ENCODE data around the gene EHMT1.

The EHMT1 gene

GRCh38 chr9:137632230-137633161 is 13.7 kb downstream of the EHMT1 start:
- H3K4me1 ChIP-seq = peaks cover 3% of the 10 kb centered on the region; the same call in 1 of the 2 replicates
- DNase-seq (ENCODE audit: low spot score in 2 of 2) = no peak
- no peak overlapping the region for H3K4me3 ChIP-seq
- in situ Hi-C loops (cut with MboI; ENCODE audit: low sequenced_read_pairs) = no loop called here
- no peaks in the 10 kb centered on the region for H3K27me3 ChIP-seq (ENCODE audit: low read depth)
- H3K36me3 ChIP-seq (replicated peaks) = no peaks in the 10 kb centered on the region; the same call in 1 of the 2 replicates
- H3K9me3 ChIP-seq = no peaks in the 10 kb centered on the region

DNA sequence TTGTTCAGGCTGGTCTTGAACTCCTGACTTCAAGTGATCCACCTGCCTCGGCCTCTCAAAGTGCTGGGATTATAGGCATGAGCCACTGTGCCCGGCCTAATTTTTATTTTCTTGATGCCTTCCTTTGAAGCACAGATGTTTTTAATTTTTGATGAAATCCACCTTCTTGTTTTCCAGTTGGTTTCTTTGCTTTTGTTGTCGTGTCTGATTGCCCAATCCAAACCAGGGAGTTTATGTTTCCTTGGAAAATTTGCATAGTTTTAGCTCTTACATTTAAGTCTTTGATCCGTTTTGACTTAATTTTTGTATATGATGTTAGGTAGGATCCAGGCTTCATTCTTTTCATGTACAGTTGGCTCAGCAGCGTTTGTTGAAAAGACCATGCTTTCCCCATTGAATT is 15.2 kb downstream of the EHMT1 start:
- H3K4me3 ChIP-seq = no peak overlapping the region
- H3K9me3 ChIP-seq = no peaks in the 10 kb centered on the region
- no peak for DNase-seq (ENCODE audit: low spot score in 2 of 2)
- H3K36me3 ChIP-seq (replicated peaks) = no peaks in the 10 kb centered on the region; the same call in 1 of the 2 replicates
- no peaks in the 10 kb centered on the region for H3K27me3 ChIP-seq (ENCODE audit: low read depth)
- in situ Hi-C loops (cut with MboI; ENCODE audit: low sequenced_read_pairs) = no loop called here
- peaks cover 3% of the 10 kb centered on the region; the same call in 1 of the 2 replicates for H3K4me1 ChIP-seq

- no peaks in the 10 kb centered on the region for H3K9me3 ChIP-seq
- in situ Hi-C loops (cut with MboI; ENCODE audit: low sequenced_read_pairs) = no loop called here
- DNase-seq (ENCODE audit: low spot score in 2 of 2) = no peak
- peaks cover 3% of the 10 kb centered on the region; the same call in 1 of the 2 replicates for H3K4me1 ChIP-seq
- no peak overlapping the region for H3K4me3 ChIP-seq
- H3K27me3 ChIP-seq (ENCODE audit: low read depth) = no peaks in the 10 kb centered on the region
- H3K36me3 ChIP-seq (replicated peaks) = peaks cover 3% of the 10 kb centered on the region; the same call in 1 of the 2 replicates
Observed at GRCh38 chr9:137638680-137639079, 19.9 kb downstream of the EHMT1 start.

DNA sequence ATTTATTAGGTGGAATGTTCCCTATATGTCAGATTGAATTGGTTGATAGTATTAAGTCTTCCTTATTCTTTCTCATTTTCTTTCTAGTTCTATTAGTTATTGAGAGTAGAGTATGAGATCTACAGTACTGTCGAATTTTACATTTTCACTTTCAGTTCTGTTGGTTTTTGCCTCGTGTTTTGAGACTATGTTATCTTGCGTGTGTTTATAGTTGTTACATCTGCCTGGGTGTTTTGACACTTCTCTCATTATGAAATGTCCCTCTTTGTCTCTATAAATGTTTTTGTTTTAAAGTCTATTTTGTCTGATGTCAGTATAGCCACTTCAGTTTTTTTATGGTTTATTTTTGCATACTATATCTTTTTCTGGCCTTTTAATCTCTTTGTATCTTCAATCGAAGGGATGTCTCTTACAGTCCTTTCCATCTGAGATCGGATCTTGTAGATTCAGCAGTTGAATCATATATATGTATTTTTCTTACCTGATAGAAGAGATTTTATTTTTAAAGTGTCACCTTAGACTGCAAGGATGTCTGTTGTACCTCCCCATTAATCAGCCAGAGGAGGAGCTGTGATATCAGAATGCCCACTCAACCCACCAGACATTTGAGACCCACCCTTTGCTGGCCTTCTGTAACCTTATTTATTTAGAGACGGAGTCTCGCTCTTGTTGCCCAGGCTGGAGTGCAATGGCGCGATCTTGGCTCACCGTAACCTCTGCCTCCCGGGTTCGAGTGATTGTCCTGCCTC is 20.7 kb downstream of the EHMT1 start:
- Histone ChIP-seq H3K4me1 (peaks cover 3% of the 10 kb centered on the region; the same call in 1 of the 2 replicates), H3K27me3 (ENCODE audit: low read depth) (no peaks in the 10 kb centered on the region), H3K4me3 (no peak overlapping the region), H3K9me3 (no peaks in the 10 kb centered on the region), H3K36me3 (replicated peaks) (peaks cover 6% of the 10 kb centered on the region; the same call in 1 of the 2 replicates)
- in situ Hi-C loops (cut with MboI; ENCODE audit: low sequenced_read_pairs) = no loop called here
- no peak for DNase-seq (ENCODE audit: low spot score in 2 of 2)

GRCh38 chr9:137640862-137641261 is 22.1 kb downstream of the EHMT1 start:
- in situ Hi-C loops (cut with MboI; ENCODE audit: low sequenced_read_pairs) = no loop called here
- no peak overlapping the region for H3K4me3 ChIP-seq
- H3K9me3 ChIP-seq = no peaks in the 10 kb centered on the region
- no peak for DNase-seq (ENCODE audit: low spot score in 2 of 2)
- H3K36me3 ChIP-seq (replicated peaks) = peaks cover 6% of the 10 kb centered on the region; the same call in 1 of the 2 replicates
- no peaks in the 10 kb centered on the region for H3K27me3 ChIP-seq (ENCODE audit: low read depth)
- peaks cover 3% of the 10 kb centered on the region; the same call in 1 of the 2 replicates for H3K4me1 ChIP-seq

- in situ Hi-C loops (cut with MboI; ENCODE audit: low sequenced_read_pairs) = no loop called here
- Histone ChIP-seq H3K4me1 (no peaks in the 10 kb centered on the region), H3K4me3 (no peak overlapping the region)
Observed at GRCh38 chr9:137642118-137642601, 23.4 kb downstream of the EHMT1 start.

GRCh38 chr9:137642892-137643291 is 24.1 kb downstream of the EHMT1 start:
- no peak overlapping the region for H3K4me3 ChIP-seq
- in situ Hi-C loops (cut with MboI; ENCODE audit: low sequenced_read_pairs) = no loop called here
- H3K4me1 ChIP-seq = no peaks in the 10 kb centered on the region
- peaks cover 6% of the 10 kb centered on the region; the same call in 1 of the 2 replicates for H3K36me3 ChIP-seq (replicated peaks)
- no peaks in the 10 kb centered on the region for H3K27me3 ChIP-seq (ENCODE audit: low read depth)
- no peaks in the 10 kb centered on the region for H3K9me3 ChIP-seq
- no peak for DNase-seq (ENCODE audit: low spot score in 2 of 2)

More at GRCh38 chr9:137642118-137642601, 23.4 kb downstream of the EHMT1 start:
- Histone ChIP-seq H3K36me3 (replicated peaks) (peaks cover 6% of the 10 kb centered on the region; the same call in 1 of the 2 replicates), H3K27me3 (ENCODE audit: low read depth) (no peaks in the 10 kb centered on the region), H3K9me3 (no peaks in the 10 kb centered on the region)
- no peak for DNase-seq (ENCODE audit: low spot score in 2 of 2)

- in situ Hi-C loops (cut with MboI; ENCODE audit: low sequenced_read_pairs) = no loop called here
- peaks cover 6% of the 10 kb centered on the region; the same call in 1 of the 2 replicates for H3K36me3 ChIP-seq (replicated peaks)
- no peak for DNase-seq (ENCODE audit: low spot score in 2 of 2)
- no peaks in the 10 kb centered on the region for H3K4me1 ChIP-seq
- H3K9me3 ChIP-seq = no peaks in the 10 kb centered on the region
- H3K27me3 ChIP-seq (ENCODE audit: low read depth) = no peaks in the 10 kb centered on the region
- no peak overlapping the region for H3K4me3 ChIP-seq
Observed at GRCh38 chr9:137643921-137644320, 25.1 kb downstream of the EHMT1 start.

- Histone ChIP-seq H3K36me3 (replicated peaks) (peaks cover 6% of the 10 kb centered on the region; the same call in 1 of the 2 replicates), H3K4me1 (no peaks in the 10 kb centered on the region), H3K27me3 (ENCODE audit: low read depth) (no peaks in the 10 kb centered on the region), H3K9me3 (no peaks in the 10 kb centered on the region), H3K4me3 (no peak overlapping the region)
- no peak for DNase-seq (ENCODE audit: low spot score in 2 of 2)
- in situ Hi-C loops (cut with MboI; ENCODE audit: low sequenced_read_pairs) = no loop called here
Observed at GRCh38 chr9:137645211-137645610, 26.4 kb downstream of the EHMT1 start.

DNA sequence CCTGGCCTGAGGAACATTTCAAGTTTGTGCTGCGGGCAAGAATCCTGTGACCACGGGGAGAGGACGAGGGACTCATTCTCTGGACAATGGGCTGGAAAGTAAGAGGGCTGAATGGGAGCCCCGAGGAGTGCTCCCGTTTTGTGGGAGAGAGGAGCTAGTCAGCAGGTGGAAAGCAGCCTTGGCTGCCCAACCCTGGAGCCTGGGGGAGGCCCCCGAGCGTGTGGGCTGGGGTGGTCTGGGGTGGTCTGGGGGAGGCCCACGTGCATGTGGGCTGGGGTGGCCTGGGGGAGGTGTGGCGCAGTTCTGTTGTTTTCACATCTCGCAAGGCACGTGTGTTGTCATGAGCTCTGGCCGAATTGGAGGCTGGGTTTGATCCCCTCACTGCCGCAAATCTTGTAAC is 27.5 kb downstream of the EHMT1 start:
- H3K36me3 ChIP-seq (replicated peaks) = peaks cover 13% of the 10 kb centered on the region
- no peak for DNase-seq (ENCODE audit: low spot score in 2 of 2)
- no peak overlapping the region for H3K4me3 ChIP-seq
- in situ Hi-C loops (cut with MboI; ENCODE audit: low sequenced_read_pairs) = no loop called here
- H3K9me3 ChIP-seq = no peaks in the 10 kb centered on the region
- no peaks in the 10 kb centered on the region for H3K4me1 ChIP-seq
- H3K27me3 ChIP-seq (ENCODE audit: low read depth) = no peaks in the 10 kb centered on the region

- in situ Hi-C loops (cut with MboI; ENCODE audit: low sequenced_read_pairs) = no loop called here
- Histone ChIP-seq H3K4me3 (no peak overlapping the region), H3K9me3 (no peaks in the 10 kb centered on the region), H3K36me3 (replicated peaks) (peaks cover 19% of the 10 kb centered on the region), H3K27me3 (ENCODE audit: low read depth) (no peaks in the 10 kb centered on the region), H3K4me1 (no peaks in the 10 kb centered on the region)
- DNase-seq (ENCODE audit: low spot score in 2 of 2) = no peak
Observed at GRCh38 chr9:137647096-137647714, 28.4 kb downstream of the EHMT1 start.

- no peak overlapping the region for H3K4me3 ChIP-seq
- in situ Hi-C loops (cut with MboI; ENCODE audit: low sequenced_read_pairs) = no loop called here
- DNase-seq (ENCODE audit: low spot score in 2 of 2) = no peak
- H3K36me3 ChIP-seq (replicated peaks) = peaks cover 18% of the 10 kb centered on the region
- H3K27me3 ChIP-seq (ENCODE audit: low read depth) = no peaks in the 10 kb centered on the region
- H3K4me1 ChIP-seq = no peaks in the 10 kb centered on the region
- H3K9me3 ChIP-seq = no peaks in the 10 kb centered on the region
Observed at GRCh38 chr9:137648396-137648795, 29.6 kb downstream of the EHMT1 start.

- Histone ChIP-seq H3K9me3 (no peaks in the 10 kb centered on the region), H3K27me3 (ENCODE audit: low read depth) (no peaks in the 10 kb centered on the region), H3K36me3 (replicated peaks) (peaks cover 12% of the 10 kb centered on the region), H3K4me3 (no peak overlapping the region), H3K4me1 (no peaks in the 10 kb centered on the region)
- no peak for DNase-seq (ENCODE audit: low spot score in 2 of 2)
- in situ Hi-C loops (cut with MboI; ENCODE audit: low sequenced_read_pairs) = no loop called here
Observed at GRCh38 chr9:137649553-137649952, 30.7 kb downstream of the EHMT1 start.
